Mammary epithelial cell (primary cell): ENCODE data around the gene MBNL2.

Experiments
- EZH2 ChIP-seq: IDR thresholded peaks from 2 replicates; pipeline ENCODE4 v1.6.1; 2012; ENCODE audit warnings: low read length, inconsistent platforms, borderline replicate concordance
- TF ChIP-seq, protein P1 (sequence below), 2 donors: IDR thresholded peaks in 1 of 2; conservative IDR thresholded peaks in 1 of 2; 2 replicates each; pipeline ENCODE4 v1.5.1; 2011 to 2012; ENCODE audit warnings: inconsistent platforms in 2 of 2, low read length in 2 of 2, mild to moderate bottlenecking in 2 of 2, control low read depth in 1 of 2, low read depth in 1 of 2; ENCODE audit not compliant: insufficient read depth in 1 of 2; ENCODE audit errors: extremely low read depth in 1 of 2

DNA sequence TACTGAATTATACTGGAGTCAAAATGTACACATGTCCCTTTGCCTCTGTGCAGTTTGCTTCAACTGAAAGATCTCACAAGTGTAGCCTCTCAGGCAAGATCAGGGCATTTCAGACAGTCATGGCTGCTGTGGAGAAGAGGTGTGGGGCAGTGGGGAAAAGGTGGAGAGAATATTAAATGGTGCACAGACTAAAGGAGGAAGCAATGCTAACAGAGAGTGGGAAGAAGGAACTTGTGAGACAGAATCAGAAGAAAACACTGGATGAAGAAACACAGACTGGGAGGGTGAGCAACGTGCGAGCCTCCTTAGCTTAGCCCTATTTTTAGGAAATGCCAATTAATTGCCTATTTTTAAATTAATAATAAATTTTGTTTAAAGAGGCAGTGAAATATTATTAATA, 162.2 kb downstream of the MBNL2 start:
- TF ChIP-seq EZH2: no peak
- TF ChIP-seq, protein P1, sequence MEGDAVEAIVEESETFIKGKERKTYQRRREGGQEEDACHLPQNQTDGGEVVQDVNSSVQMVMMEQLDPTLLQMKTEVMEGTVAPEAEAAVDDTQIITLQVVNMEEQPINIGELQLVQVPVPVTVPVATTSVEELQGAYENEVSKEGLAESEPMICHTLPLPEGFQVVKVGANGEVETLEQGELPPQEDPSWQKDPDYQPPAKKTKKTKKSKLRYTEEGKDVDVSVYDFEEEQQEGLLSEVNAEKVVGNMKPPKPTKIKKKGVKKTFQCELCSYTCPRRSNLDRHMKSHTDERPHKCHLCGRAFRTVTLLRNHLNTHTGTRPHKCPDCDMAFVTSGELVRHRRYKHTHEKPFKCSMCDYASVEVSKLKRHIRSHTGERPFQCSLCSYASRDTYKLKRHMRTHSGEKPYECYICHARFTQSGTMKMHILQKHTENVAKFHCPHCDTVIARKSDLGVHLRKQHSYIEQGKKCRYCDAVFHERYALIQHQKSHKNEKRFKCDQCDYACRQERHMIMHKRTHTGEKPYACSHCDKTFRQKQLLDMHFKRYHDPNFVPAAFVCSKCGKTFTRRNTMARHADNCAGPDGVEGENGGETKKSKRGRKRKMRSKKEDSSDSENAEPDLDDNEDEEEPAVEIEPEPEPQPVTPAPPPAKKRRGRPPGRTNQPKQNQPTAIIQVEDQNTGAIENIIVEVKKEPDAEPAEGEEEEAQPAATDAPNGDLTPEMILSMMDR (conservative IDR thresholded peaks at IDR 0.05 in 1 of 2, IDR thresholded peaks at IDR 0.05 in 1 of 2; ENCODE audit: extremely low read depth in 1 of 2, insufficient read depth in 1 of 2, low read depth in 1 of 2, low read length in 2 of 2): no peak
